Measurements from ENCODE around the gene STAMBPL1.
"Not testable (repeated sequence)": the region's sequence is repeated elsewhere in the genome, so short reads cannot be mapped to it uniquely, and the experiment has no call there.

Gene STAMBPL1

GRCh38 chr10:88926566-88927415, 46.7 kb downstream of the STAMBPL1 start:
- no peak for DNase-seq

- DNase-seq: no peak
Observed at GRCh38 chr10:88927416-88927690, 47.3 kb downstream of the STAMBPL1 start.

GRCh38 chr10:88928254-88928653, 48.2 kb downstream of the STAMBPL1 start:
- DNase-seq: no peak

GRCh38 chr10:88931548-88931947, 51.5 kb downstream of the STAMBPL1 start:
- DNase-seq: no peak

- DNase-seq: not testable (repeated sequence)
Observed at GRCh38 chr10:88932029-88932428, 52.0 kb downstream of the STAMBPL1 start.

- DNase-seq: peak; percentile 27
Observed at GRCh38 chr10:88932539-88933256, 52.7 kb downstream of the STAMBPL1 start.

- DNase-seq: no peak
Observed at GRCh38 chr10:88933564-88933963, 53.5 kb downstream of the STAMBPL1 start.

- DNase-seq: peak; percentile 73
Observed at GRCh38 chr10:88934900-88935672, 55.0 kb downstream of the STAMBPL1 start.

GRCh38 chr10:88936656-88937055, 56.6 kb downstream of the STAMBPL1 start:
- no peak for DNase-seq

GRCh38 chr10:88938039-88938438, 58.0 kb downstream of the STAMBPL1 start:
- no peak for DNase-seq

- DNase-seq: no peak
Observed at GRCh38 chr10:88938938-88939337, 58.9 kb downstream of the STAMBPL1 start.

GRCh38 chr10:88941026-88941425, 61.0 kb downstream of the STAMBPL1 start:
- no peak for DNase-seq

GRCh38 chr10:88943778-88944177, 63.7 kb downstream of the STAMBPL1 start:
- no peak for DNase-seq

GRCh38 chr10:88944813-88945212, 64.8 kb downstream of the STAMBPL1 start:
- no peak for DNase-seq

- no peak for DNase-seq
Observed at GRCh38 chr10:88946200-88946599, 66.2 kb downstream of the STAMBPL1 start.

- no peak for DNase-seq
Observed at GRCh38 chr10:88946965-88947590, 67.0 kb downstream of the STAMBPL1 start.

- no peak for DNase-seq
Observed at GRCh38 chr10:88949051-88949450, 69.0 kb downstream of the STAMBPL1 start.

- DNase-seq: no peak
Observed at GRCh38 chr10:88949912-88950837, 70.1 kb downstream of the STAMBPL1 start.

GRCh38 chr10:88952647-88953111, 72.6 kb downstream of the STAMBPL1 start, which contains the start of gene ACTA2:
Gene ACTA2, minus strand, starts transcription at chr10:88952773. Its CDS starts 3,843 bp downstream, at chr10:88948930.
- DNase-seq: no peak

- DNase-seq: no peak
Observed at GRCh38 chr10:88953662-88954061, 73.6 kb downstream of the STAMBPL1 start.

GRCh38 chr10:88954458-88955083, 74.5 kb downstream of the STAMBPL1 start:
- no peak for DNase-seq

Measured in activated naive CD4-positive, alpha-beta T cell treated with anti-CD3 and anti-CD28 coated beads, Interleukin-2, amount 50 U/mL, for 16 hours (primary cell).